GM19455 (cell line): ENCODE data around the gene BRF1.

Source experiments
- ATAC-seq: cut with Tn5 transposase; IDR thresholded peaks from one replicate; pipeline ENCODE4 v1.9.1; 2021; ENCODE audit not compliant: unreplicated experiment

The BRF1 gene

GRCh38 chr14:105177082-105177481, 123.7 kb downstream of the BRF1 start:
- ATAC-seq: no peak

DNA sequence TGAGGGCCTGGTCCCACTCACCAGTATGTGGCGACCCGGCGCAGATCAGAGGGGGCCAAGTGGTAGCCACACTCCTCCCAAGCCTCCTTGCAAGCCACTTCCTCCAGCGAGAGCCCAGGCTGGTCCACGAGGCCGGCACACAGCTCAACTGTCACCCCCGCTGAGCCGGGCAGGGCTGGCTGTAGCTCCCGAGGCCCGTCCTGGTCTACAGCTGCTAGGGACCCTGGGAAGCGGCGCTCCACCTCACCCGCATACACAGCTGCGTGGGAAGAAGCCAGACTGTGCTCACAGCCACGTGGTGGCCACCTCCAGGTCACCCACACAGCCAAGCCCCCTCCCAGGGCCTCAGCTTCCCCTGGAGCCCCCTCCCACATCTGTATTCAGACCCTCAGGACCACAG, 124.3 kb downstream of the BRF1 start:
- ATAC-seq: no peak

- ATAC-seq: no peak
Measured at GRCh38 chr14:105173901-105174894, 126.6 kb downstream of the BRF1 start.

- ATAC-seq: no peak
Measured at GRCh38 chr14:105173145-105173544, 127.7 kb downstream of the BRF1 start.

- no peak for ATAC-seq
Measured at GRCh38 chr14:105172476-105172875, 128.3 kb downstream of the BRF1 start.

GRCh38 chr14:105171004-105171673, 129.7 kb downstream of the BRF1 start:
- ATAC-seq: no peak

DNA sequence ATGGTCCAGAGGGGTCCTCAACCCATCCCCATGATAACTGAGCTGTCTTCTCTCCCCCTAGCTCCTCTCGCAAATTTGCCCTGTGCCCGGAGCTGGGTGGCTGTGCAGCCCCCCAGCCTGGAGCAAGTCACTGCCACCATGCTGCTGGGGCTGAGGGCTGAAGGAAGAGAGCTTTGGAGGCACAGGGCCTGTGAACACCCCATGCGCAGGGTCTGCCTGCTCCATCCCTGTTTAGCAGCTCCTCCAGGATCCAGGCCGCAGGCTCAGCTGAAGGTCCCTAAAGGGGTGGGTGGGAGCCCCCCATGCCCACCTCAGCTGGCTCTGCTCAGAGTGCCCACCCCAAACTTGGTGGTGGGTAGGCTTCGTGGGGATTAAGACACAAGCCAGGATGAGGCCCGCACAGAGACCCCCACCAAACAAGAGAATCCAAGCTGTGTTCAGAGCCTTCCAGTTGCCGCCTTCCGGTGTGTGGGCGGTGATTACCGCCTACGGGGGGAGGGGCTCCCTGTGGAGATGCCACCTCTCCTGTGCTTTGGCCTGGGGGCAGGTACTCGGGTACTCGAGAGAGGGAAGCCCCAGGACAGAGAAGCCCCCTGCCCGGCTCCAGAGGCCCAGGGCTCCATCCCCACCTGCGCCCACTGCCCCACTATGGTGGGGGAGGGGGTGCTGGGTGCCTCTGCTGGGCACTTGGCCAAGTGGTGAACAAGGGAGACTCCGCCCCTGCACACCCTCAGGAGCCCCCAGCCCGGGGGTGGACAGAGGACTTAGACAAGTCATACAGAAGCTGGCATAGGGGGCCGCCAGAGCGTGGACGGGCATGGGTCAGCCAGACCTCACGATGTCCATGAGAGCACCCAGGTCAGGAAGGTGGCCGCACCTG, 130.8 kb downstream of the BRF1 start:
- ATAC-seq: no peak

DNA sequence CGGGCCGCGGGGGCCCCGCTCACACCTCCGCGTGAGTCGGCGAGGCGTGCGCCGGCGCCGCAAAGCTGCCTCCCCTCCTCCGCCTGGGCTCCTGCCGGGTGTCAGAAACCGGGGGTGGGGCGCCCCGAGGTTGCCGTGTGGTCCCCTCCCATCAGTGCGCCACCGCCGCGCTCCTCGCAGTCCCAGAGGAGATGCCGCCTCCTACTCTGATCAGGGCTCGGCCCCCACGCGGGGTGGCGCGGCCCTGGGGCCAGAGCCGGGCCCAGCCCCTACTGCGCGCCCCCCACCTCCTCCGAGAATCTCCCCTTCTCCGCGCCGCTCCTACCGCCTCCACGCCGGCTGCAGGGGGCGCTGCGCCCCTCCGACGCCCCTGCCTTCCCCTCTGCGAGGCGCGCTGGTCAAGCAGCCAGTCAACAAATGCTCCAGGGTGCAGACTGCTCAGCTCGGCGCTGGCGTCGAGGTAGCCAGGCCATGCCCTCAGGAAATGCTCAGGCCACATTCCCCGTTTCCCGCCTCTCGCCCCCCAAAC, 131.8 kb downstream of the BRF1 start:
- ATAC-seq: no peak

- ATAC-seq: no peak
Measured at GRCh38 chr14:105168496-105168978, 132.3 kb downstream of the BRF1 start, which contains the start of gene JAG2. Gene JAG2, minus strand, starts transcription at chr14:105168776. Its CDS starts 356 bp downstream, at chr14:105168420.

DNA sequence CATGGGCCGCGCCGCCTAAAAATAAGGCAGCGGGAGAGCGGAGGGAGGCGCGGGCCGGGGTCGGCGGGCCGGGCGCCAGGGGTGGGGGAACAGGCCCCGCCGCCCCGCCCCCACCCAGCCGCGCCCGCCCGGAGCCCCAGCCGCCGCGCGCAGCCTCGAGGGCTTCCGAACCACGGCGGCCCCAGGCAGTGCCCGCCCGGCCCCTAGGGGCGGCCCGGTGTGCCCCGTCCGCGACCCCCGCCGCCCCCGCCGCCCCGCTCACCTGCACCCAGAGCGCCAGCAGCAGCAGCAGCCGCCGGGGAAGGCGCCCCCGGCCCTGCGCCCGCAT, 132.7 kb downstream of the BRF1 start:
- no peak for ATAC-seq

- no peak for ATAC-seq
Measured at GRCh38 chr14:105167303-105168092, 133.3 kb downstream of the BRF1 start.

GRCh38 chr14:105166571-105167302, 134.1 kb downstream of the BRF1 start:
- ATAC-seq: no peak

DNA sequence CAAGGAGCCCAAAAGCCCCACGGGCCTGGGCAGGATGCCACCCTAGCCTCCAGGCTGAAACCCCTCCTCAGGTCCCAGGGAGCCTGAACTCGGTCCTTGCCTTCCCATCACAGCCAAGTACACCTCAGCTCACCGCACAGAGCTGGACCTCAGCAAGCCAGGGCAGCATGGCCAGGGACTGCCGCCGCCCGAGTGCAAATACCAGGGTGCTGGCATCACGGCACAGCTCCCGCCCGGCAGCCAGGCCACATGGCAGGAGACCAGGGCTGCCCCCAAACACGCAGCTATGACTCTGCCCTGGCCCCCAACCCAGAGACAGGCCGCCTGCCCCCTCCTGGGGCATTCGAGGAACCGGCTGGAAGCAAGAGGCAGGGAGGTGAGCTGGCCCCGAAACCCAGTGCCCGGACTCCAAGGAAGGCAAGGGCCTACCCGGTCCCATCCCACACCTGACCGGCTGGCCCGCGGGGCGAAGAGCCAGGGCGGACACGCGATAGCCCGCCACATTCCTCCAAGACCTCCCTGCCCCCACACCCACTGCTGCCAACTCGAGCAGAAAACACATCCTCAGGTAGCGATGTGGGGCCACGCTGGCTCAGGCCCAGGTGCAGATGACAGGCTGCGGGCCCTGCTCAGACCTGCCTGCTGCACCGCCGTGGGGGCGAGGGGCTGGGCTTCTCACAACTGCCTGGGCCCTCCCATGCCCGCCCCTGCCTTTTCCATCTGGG, 134.9 kb downstream of the BRF1 start:
- no peak for ATAC-seq

GRCh38 chr14:105165134-105165704, 135.6 kb downstream of the BRF1 start:
- no peak for ATAC-seq

- ATAC-seq: no peak
Measured at GRCh38 chr14:105163040-105163742, 137.6 kb downstream of the BRF1 start.

GRCh38 chr14:105162669-105162979, 138.2 kb downstream of the BRF1 start:
- ATAC-seq: no peak

DNA sequence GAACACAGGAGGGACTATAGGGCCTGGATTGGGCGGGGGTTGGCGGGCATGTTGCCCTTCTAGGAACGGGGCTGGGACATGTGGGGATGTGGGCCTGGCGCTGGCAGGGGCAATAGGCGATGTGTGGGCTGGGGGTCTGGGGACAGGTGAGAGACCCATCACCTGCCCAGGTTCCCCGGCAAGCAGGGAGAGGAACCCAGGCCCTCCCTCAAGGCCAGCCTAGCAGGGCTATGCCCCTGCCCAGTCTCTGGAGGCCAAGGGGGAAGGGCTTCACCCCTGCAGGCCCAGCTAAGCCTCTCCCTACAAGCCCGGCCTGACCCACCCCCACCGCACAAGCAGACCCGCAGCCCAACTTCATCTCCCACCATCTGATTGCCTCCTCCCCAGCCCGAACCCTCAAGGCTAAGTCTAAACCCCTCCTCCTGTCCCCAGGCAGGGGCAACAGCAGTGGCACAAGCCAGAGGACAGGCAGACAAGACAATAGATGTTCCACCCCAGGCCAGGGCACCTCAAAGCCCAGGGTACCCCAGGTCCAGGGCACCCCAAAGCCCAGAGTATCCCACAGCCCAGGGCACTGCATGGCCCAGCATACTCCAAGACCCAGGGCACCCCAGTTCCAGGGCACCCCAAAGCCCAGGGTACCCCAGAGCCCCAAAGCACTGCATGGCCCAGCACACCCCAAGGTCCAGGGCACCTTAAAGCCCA, 138.7 kb downstream of the BRF1 start:
- no peak for ATAC-seq
